ENCODE results near the gene STAP2. TPM values are rescaled to one million over a fixed set of nuclear protein-coding genes. Genes with fewer than 3 reads are reported as not detected.

Gene STAP2
- total and polyA plus RNA-seq, 9 of the 15 experiments (the other 6 are each of a cell fraction or from before 2014, with no cell fraction given) = 1.2 to 9.8 (median 4.5) TPM

GRCh38 chr19:4298810-4299550, 39.6 kb downstream of the STAP2 start:
- FAIRE-seq = no peak
- Histone ChIP-seq H3K79me2 (ENCODE audit: control insufficient read depth, insufficient read depth, low read length) (no peaks in the 10 kb centered on the region), H3K4me2 (ENCODE audit: insufficient read depth, low read length) (no peak overlapping the region), H3K4me1 (replicated peaks in 1 of 2; ENCODE audit: control insufficient read depth in 2 of 2, insufficient read depth in 2 of 2, low read length in 2 of 2) (peaks cover 3 to 23% of the 10 kb centered on the region in 2 experiments; a peak in 4 of 5 replicates), H3K4me3 (no peak overlapping the region), H3K27me3 (ENCODE audit: control insufficient read depth in 2 of 2, insufficient read depth in 2 of 2, low read length in 2 of 2) (peaks cover 3 to 8% of the 10 kb centered on the region in 2 experiments; a peak in 2 of 5 replicates), H3K9ac (ENCODE audit: insufficient read depth in 1 of 2, low read depth in 2 of 2, low read length in 2 of 2) (no peak overlapping the region), H3K27ac (ENCODE audit: extremely low read depth, low read depth, low read length) (no peak overlapping the region), H2AFZ (ENCODE audit: low read depth, low read length) (no peak overlapping the region), H3K9me3 (replicated peaks; ENCODE audit: control insufficient read depth, insufficient read depth, low read depth, low read length) (no peaks in the 10 kb centered on the region), H3K36me3 (ENCODE audit: control insufficient read depth, insufficient read depth, low read length) (no peaks in the 10 kb centered on the region), H3K9me1 (ENCODE audit: control insufficient read depth, insufficient read depth, low read length) (no peaks in the 10 kb centered on the region), H4K20me1 (replicated peaks; ENCODE audit: control insufficient read depth, insufficient read depth, low read length) (no peaks in the 10 kb centered on the region)
- CTCF ChIA-PET (ENCODE audit: low intra/inter-chr PET ratio) = no interaction called here
- BruUV-seq (replicated peaks) = no TSS peak
- no peak for DNase-seq (ENCODE audit: extremely low read depth in 1 of 4, low spot score in 3 of 4)
- POLR2A ChIA-PET = interaction anchor here (0.6 to 0.9 kb wide), 2 partner anchors 10 to 58 kb away, joined by 3 to 4 read pairs; no protein-coding TSS in a partner anchor
- no peak for ATAC-seq
- 44% methylated on average over 7 of the region's 8 CpGs for WGBS (ENCODE audit: insufficient coverage, low coverage, missing lambda C conversion rate)
- in situ Hi-C loops (cut with MboI) = no loop called here
- intact Hi-C loops (cut with micrococcal nuclease) = no loop called here
- no peak for TF ChIP-seq TAF1 (IDR thresholded peaks at IDR 0.05; ENCODE audit: control insufficient read depth, extremely low read depth, insufficient read depth, low read length, severe bottlenecking)
- TF ChIP-seq, protein P1, sequence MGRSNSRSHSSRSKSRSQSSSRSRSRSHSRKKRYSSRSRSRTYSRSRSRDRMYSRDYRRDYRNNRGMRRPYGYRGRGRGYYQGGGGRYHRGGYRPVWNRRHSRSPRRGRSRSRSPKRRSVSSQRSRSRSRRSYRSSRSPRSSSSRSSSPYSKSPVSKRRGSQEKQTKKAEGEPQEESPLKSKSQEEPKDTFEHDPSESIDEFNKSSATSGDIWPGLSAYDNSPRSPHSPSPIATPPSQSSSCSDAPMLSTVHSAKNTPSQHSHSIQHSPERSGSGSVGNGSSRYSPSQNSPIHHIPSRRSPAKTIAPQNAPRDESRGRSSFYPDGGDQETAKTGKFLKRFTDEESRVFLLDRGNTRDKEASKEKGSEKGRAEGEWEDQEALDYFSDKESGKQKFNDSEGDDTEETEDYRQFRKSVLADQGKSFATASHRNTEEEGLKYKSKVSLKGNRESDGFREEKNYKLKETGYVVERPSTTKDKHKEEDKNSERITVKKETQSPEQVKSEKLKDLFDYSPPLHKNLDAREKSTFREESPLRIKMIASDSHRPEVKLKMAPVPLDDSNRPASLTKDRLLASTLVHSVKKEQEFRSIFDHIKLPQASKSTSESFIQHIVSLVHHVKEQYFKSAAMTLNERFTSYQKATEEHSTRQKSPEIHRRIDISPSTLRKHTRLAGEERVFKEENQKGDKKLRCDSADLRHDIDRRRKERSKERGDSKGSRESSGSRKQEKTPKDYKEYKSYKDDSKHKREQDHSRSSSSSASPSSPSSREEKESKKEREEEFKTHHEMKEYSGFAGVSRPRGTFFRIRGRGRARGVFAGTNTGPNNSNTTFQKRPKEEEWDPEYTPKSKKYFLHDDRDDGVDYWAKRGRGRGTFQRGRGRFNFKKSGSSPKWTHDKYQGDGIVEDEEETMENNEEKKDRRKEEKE (IDR thresholded peaks at IDR 0.05; ENCODE audit: borderline replicate concordance in 1 of 2, control insufficient read depth in 1 of 2, low read depth in 2 of 2, low read length in 1 of 2) = no peak
- TF ChIP-seq SLC30A9 (CRISPR knock-in tag; IDR thresholded peaks at IDR 0.05) = no peak
- peak; percentile 87 for TF ChIP-seq ZFP36 (IDR thresholded peaks at IDR 0.05; ENCODE audit: low read depth, low read length, partially characterized antibody)
- TF ChIP-seq ZNF277 (CRISPR knock-in tag; IDR thresholded peaks at IDR 0.05; ENCODE audit: borderline replicate concordance) = no peak
- no peak for TF ChIP-seq SAFB2 (IDR thresholded peaks at IDR 0.05; ENCODE audit: borderline replicate concordance, low read depth, low read length, severe bottlenecking)
- no peak for TF ChIP-seq HCFC1 (IDR thresholded peaks at IDR 0.05; ENCODE audit: low read depth, low read length)
- TF ChIP-seq RREB1 (CRISPR knock-in tag; IDR thresholded peaks at IDR 0.05) = no peak
- no peak for TF ChIP-seq L3MBTL2 (IDR thresholded peaks at IDR 0.05)
- TF ChIP-seq ZNF124 (CRISPR knock-in tag; IDR thresholded peaks at IDR 0.05) = no peak
